Neuronal stem cell (in vitro differentiated cells): ENCODE results near the gene CKAP2L.

Experiments used
- DNase-seq: peaks from one replicate; pipeline ENCODE4 v3.0.0-alpha.2; 2013; ENCODE audit warnings: low spot score
- H2AFZ ChIP-seq: one replicate; pipeline ENCODE4 v1.6.1; 2013; ENCODE audit warnings: mild to moderate bottlenecking, low read length, inconsistent platforms
- H2AK5ac ChIP-seq: 2 replicates; pipeline ENCODE4 v1.6.1; 2013; ENCODE audit warnings: low read depth, mild to moderate bottlenecking, inconsistent platforms, low read length, moderate library complexity, mixed read lengths
- H2BK120ac ChIP-seq: 2 replicates; pipeline ENCODE4 v1.6.1; 2013; ENCODE audit warnings: low read depth, mild to moderate bottlenecking, inconsistent platforms, low read length, moderate library complexity, mixed read lengths
- H2BK12ac ChIP-seq: one replicate; pipeline ENCODE4 v1.6.1; 2013; ENCODE audit warnings: low read length, inconsistent platforms
- H2BK15ac ChIP-seq: 2 replicates; pipeline ENCODE4 v1.6.1; 2013; ENCODE audit warnings: mild to moderate bottlenecking, low read length, inconsistent platforms, mixed read lengths
- H2BK5ac ChIP-seq: one replicate; pipeline ENCODE4 v1.6.1; 2013; ENCODE audit warnings: inconsistent platforms, mild to moderate bottlenecking, low read length, moderate library complexity
- H3K14ac ChIP-seq: one replicate; pipeline ENCODE4 v1.6.1; 2013; ENCODE audit warnings: low read length, inconsistent platforms
- H3K18ac ChIP-seq: 2 replicates; pipeline ENCODE4 v1.6.1; 2013; ENCODE audit warnings: low read length, inconsistent platforms
- H3K23ac ChIP-seq: 2 replicates; pipeline ENCODE4 v1.6.1; 2013; ENCODE audit warnings: low read depth, mild to moderate bottlenecking, mixed read lengths, low read length, inconsistent platforms; ENCODE audit not compliant: poor library complexity
- H3K27ac ChIP-seq: replicated peaks from 3 replicates; pipeline ENCODE4 v1.5.1; 2013; ENCODE audit warnings: low read length, inconsistent platforms
- H3K27me3 ChIP-seq, 3 experiments: 2 replicates each; pipeline ENCODE4 v1.6.1; 2013; ENCODE audit warnings: low read length in 3 of 3, mild to moderate bottlenecking in 2 of 3, inconsistent platforms in 1 of 3, low read depth in 1 of 3, mixed read lengths in 1 of 3, moderate library complexity in 1 of 3; ENCODE audit not compliant: control insufficient read depth in 3 of 3, insufficient read depth in 3 of 3
- H3K36me3 ChIP-seq, 2 donors: replicated peaks in 1 of 2; 2 replicates each; pipeline ENCODE4 v1.6.1; 2013; ENCODE audit warnings: low read length in 2 of 2; ENCODE audit not compliant: control insufficient read depth in 2 of 2, insufficient read depth in 2 of 2
- H3K4ac ChIP-seq: 2 replicates; pipeline ENCODE4 v1.6.1; 2013; ENCODE audit warnings: inconsistent platforms, mild to moderate bottlenecking, low read length, moderate library complexity
- H3K4me1 ChIP-seq, 2 donors: 1 replicate in 1 of 2; 2 replicates in 1 of 2; pipeline ENCODE4 v1.6.1; 2013; ENCODE audit warnings: low read length in 2 of 2, low read depth in 1 of 2; ENCODE audit not compliant: control insufficient read depth in 2 of 2, insufficient read depth in 1 of 2
- H3K4me2 ChIP-seq: one replicate; pipeline ENCODE4 v1.6.1; 2013; ENCODE audit warnings: mild to moderate bottlenecking, low read length, inconsistent platforms; ENCODE audit not compliant: insufficient read depth, poor library complexity, severe bottlenecking
- H3K4me3 ChIP-seq, 2 donors: 2 replicates each; pipeline ENCODE4 v1.5.1; 2013; ENCODE audit warnings: low read length in 2 of 2, mild to moderate bottlenecking in 2 of 2, inconsistent platforms in 1 of 2, moderate library complexity in 1 of 2
- H3K79me1 ChIP-seq: one replicate; pipeline ENCODE4 v1.6.1; 2013; ENCODE audit warnings: low read depth, mild to moderate bottlenecking, inconsistent platforms, low read length, moderate library complexity
- H3K9ac ChIP-seq: one replicate; pipeline ENCODE4 v1.6.1; 2013; ENCODE audit warnings: mild to moderate bottlenecking, low read depth, low read length, inconsistent platforms; ENCODE audit not compliant: poor library complexity
- H3K9me3 ChIP-seq, 2 donors: replicated peaks in 1 of 2; 2 replicates each; pipeline versions ENCODE3 to v1.6.1; 2013; ENCODE audit warnings: low read length in 2 of 2, mild to moderate bottlenecking in 2 of 2, inconsistent platforms in 1 of 2, low read depth in 1 of 2, mixed read lengths in 1 of 2, moderate library complexity in 1 of 2; ENCODE audit not compliant: control insufficient read depth in 2 of 2, insufficient read depth in 1 of 2
- H4K8ac ChIP-seq: one replicate; pipeline ENCODE4 v1.6.1; 2013; ENCODE audit warnings: low read depth, mild to moderate bottlenecking, inconsistent platforms, low read length, moderate library complexity
- H4K91ac ChIP-seq: one replicate; pipeline ENCODE4 v1.6.1; 2013; ENCODE audit warnings: low read length, low read depth, mild to moderate bottlenecking, inconsistent platforms; ENCODE audit not compliant: poor library complexity
- WGBS, 2 donors: extraction: QIAGEN DNeasy Blood & Tissue Kit; methylation state at CpG; one replicate each; pipeline ENCODE4 v1.1.7; 2013; ENCODE audit warnings: missing lambda C conversion rate in 2 of 2, mixed read lengths in 1 of 2; ENCODE audit not compliant: insufficient read length in 2 of 2, insufficient replicate concordance in 1 of 2; ENCODE audit errors: extremely low coverage in 2 of 2; 5-methylcytosine and 5-hydroxymethylcytosine counted together

CKAP2L gene

GRCh38 chr2:112733871-112734270 lies 30.5 kb downstream of the CKAP2L start:
- Histone ChIP-seq H2BK5ac (no peak overlapping the region), H3K9me3 (peaks cover 0 to 2% of the 10 kb centered on the region in 2 donors), H3K4me1 (no peaks in the 10 kb centered on the region), H3K36me3 (peaks cover 4 to 26% of the 10 kb centered on the region in 2 donors), H4K91ac (no peak overlapping the region), H2BK15ac (no peak overlapping the region), H2AFZ (no peak overlapping the region), H3K79me1 (no peaks in the 10 kb centered on the region), H3K14ac (no peak overlapping the region), H3K9ac (no peak overlapping the region), H3K18ac (no peak overlapping the region), H3K4me3 (no peak overlapping the region), H2BK120ac (no peak overlapping the region), H3K27me3 (no peaks in the 10 kb centered on the region), H2BK12ac (no peak overlapping the region), H3K4ac (no peak overlapping the region), H4K8ac (no peak overlapping the region), H3K27ac (no peak overlapping the region), H2AK5ac (no peak overlapping the region), H3K23ac (no peak overlapping the region), H3K4me2 (no peak overlapping the region)
- DNase-seq: no peak
- no CpG with 5 or more reads among the region's 1 CpG for WGBS, 2 donors

GRCh38 chr2:112733456-112733855 lies 31.0 kb downstream of the CKAP2L start:
- H3K4me2 ChIP-seq: no peak overlapping the region
- H2BK5ac ChIP-seq: no peak overlapping the region
- H3K14ac ChIP-seq: no peak overlapping the region
- no peak overlapping the region for H2BK12ac ChIP-seq
- DNase-seq: no peak
- no peak overlapping the region for H3K23ac ChIP-seq
- no peak overlapping the region for H3K27ac ChIP-seq
- no peaks in the 10 kb centered on the region for H3K4me1 ChIP-seq
- no peak overlapping the region for H3K4ac ChIP-seq
- H3K27me3 ChIP-seq: peaks cover 0 to 3% (median 0%) of the 10 kb centered on the region in 3 experiments
- no peak overlapping the region for H3K4me3 ChIP-seq
- H3K18ac ChIP-seq: no peak overlapping the region
- H3K36me3 ChIP-seq: peaks cover 2 to 22% of the 10 kb centered on the region in 2 donors
- no peak overlapping the region for H2AFZ ChIP-seq
- H4K8ac ChIP-seq: no peak overlapping the region
- no peak overlapping the region for H3K9ac ChIP-seq
- no peaks in the 10 kb centered on the region for H3K79me1 ChIP-seq
- no peak overlapping the region for H2BK120ac ChIP-seq
- no peak overlapping the region for H2BK15ac ChIP-seq
- no CpG with 5 or more reads among the region's 4 CpGs for WGBS, 2 donors
- H3K9me3 ChIP-seq: peaks cover 0 to 2% of the 10 kb centered on the region in 2 donors
- no peak overlapping the region for H4K91ac ChIP-seq
- H2AK5ac ChIP-seq: no peak overlapping the region

- no CpG with 5 or more reads among the region's 2 CpGs for WGBS, 2 donors
- Histone ChIP-seq H3K9me3 (peaks cover 0 to 2% of the 10 kb centered on the region in 2 donors), H2AK5ac (no peak overlapping the region), H3K4me1 (no peaks in the 10 kb centered on the region), H2BK12ac (no peak overlapping the region), H4K91ac (no peak overlapping the region), H3K9ac (no peak overlapping the region), H3K27me3 (peaks cover 0 to 16% (median 0%) of the 10 kb centered on the region in 3 experiments), H3K4me2 (no peak overlapping the region), H3K4ac (no peak overlapping the region), H3K79me1 (no peaks in the 10 kb centered on the region), H3K4me3 (no peak overlapping the region), H2BK120ac (no peak overlapping the region), H2BK5ac (no peak overlapping the region), H2BK15ac (no peak overlapping the region), H3K14ac (no peak overlapping the region), H4K8ac (no peak overlapping the region), H3K27ac (no peak overlapping the region), H3K18ac (no peak overlapping the region), H3K36me3 (peaks cover 0 to 2% of the 10 kb centered on the region in 2 donors), H3K23ac (no peak overlapping the region), H2AFZ (no peak overlapping the region)
- DNase-seq: no peak
Observed at GRCh38 chr2:112731479-112731878, 32.9 kb downstream of the CKAP2L start.

DNA sequence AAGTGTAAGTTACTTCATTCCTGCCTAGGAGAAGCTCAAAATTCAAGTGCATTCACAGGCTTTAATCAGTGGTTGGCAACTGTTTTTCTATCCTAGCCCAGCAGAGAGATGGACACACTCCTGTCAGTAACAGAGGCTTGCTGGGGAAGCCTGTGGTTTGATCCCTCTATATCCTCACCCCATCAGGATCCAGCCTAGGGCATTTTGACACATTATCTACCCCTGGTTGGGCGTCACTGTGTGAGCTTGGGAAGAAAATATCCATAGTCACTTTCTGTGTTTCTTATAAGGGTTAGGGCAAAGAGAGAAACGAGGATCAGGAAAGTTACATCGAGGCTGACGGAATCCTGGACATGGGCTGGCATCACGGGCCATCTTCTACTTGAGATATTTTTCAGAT lies 33.6 kb downstream of the CKAP2L start:
- Histone ChIP-seq H4K91ac (no peak overlapping the region), H3K4me2 (no peak overlapping the region), H4K8ac (no peak overlapping the region), H3K4ac (no peak overlapping the region), H3K27ac (no peak overlapping the region), H2AK5ac (no peak overlapping the region), H2BK120ac (no peak overlapping the region), H3K36me3 (no peaks in the 10 kb centered on the region), H3K9me3 (peaks cover 0 to 2% of the 10 kb centered on the region in 2 donors), H3K4me3 (no peak overlapping the region), H2BK12ac (no peak overlapping the region), H3K27me3 (peaks cover 0 to 16% (median 0%) of the 10 kb centered on the region in 3 experiments), H3K79me1 (no peaks in the 10 kb centered on the region), H3K23ac (no peak overlapping the region), H2BK15ac (no peak overlapping the region), H3K14ac (no peak overlapping the region), H3K18ac (no peak overlapping the region), H2BK5ac (no peak overlapping the region), H3K9ac (no peak overlapping the region), H2AFZ (no peak overlapping the region), H3K4me1 (no peaks in the 10 kb centered on the region)
- WGBS, 2 donors: no CpG with 5 or more reads among the region's 5 CpGs
- DNase-seq: no peak
